SK-N-SH treated with all-trans-retinoic acid at 6 μM for 48 hours (cell line): ENCODE data around the gene DHRS3.

Experiments
- TCF4 ChIP-seq: fragments of 250-450 bp; sonication (Bioruptor Pico); IDR thresholded peaks from 2 replicates; pipeline ENCODE4 v1.8.0; 2021; ENCODE audit warnings: mild to moderate bottlenecking, moderate library complexity, borderline replicate concordance
- TF ChIP-seq, protein P1 (sequence below): fragments of 250-450 bp; sonication (Bioruptor Pico); IDR thresholded peaks from 2 replicates; pipeline ENCODE4 v1.5.1; 2020; ENCODE audit warnings: low read depth, mild to moderate bottlenecking, moderate library complexity

DNA sequence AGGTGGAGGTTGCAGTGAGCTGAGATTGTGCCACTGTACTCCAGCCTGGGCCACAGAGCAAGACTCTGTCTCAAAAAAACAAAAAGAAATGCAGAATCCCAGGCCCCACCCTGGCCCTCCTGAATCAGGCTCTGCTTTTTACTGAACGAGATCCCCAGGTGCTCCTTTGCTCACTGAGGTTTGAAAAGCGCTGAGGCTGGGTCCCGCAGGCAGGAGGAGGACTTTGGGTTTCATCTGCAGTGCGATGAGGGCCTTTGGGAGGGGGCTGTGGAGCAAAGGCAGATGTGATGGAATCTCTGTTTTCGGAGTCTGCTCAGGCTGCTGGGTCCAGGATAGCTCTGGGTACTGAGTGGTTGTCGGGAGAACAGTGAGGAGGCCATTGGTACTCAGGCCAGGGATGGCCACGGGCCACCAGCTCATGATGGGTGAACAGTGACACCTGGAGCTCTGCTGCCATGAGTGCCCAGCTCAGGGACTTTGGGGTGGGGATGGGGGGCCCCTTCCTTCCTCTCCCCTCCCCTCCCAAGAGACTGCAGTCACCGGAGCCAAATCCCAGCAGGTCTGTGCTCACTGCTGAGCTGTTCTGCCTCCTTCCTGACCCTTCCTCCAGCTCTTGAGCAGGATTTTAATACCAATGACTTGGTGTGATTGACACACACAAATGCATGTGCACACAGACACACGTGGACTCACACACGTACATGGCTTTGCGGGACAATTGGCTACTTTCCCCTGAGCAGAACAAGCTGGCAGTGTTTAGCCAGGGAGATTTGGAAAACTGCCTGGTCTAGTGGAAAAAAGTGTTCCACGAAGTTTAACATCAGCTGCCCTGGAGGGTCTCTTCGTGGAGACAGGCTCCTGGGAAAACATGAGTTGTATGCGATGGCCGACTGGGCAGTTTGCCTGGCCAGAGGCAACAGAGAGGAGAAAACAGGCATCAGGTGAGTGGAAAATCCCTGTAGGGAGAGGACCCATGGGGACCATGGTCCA lies 3.6 kb upstream of the DHRS3 start:
- TF ChIP-seq TCF4 (CRISPR knock-in tag), result no peak
- TF ChIP-seq, protein P1, sequence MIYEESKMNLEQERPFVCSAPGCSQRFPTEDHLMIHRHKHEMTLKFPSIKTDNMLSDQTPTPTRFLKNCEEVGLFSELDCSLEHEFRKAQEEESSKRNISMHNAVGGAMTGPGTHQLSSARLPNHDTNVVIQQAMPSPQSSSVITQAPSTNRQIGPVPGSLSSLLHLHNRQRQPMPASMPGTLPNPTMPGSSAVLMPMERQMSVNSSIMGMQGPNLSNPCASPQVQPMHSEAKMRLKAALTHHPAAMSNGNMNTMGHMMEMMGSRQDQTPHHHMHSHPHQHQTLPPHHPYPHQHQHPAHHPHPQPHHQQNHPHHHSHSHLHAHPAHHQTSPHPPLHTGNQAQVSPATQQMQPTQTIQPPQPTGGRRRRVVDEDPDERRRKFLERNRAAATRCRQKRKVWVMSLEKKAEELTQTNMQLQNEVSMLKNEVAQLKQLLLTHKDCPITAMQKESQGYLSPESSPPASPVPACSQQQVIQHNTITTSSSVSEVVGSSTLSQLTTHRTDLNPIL, result no peak
